ENCODE results near the gene PCDHGA2.
"Not testable (repeated sequence)": the region's sequence is repeated elsewhere in the genome, so short reads cannot be mapped to it uniquely, and the experiment has no call there.

Gene PCDHGA2

GRCh38 chr5:141346017-141346416 lies 7.5 kb downstream of the PCDHGA2 start:
- not testable (repeated sequence) for DNase-seq (ENCODE audit: low read depth in 2 of 2)

- no peak for DNase-seq (ENCODE audit: low read depth in 2 of 2)
Observed at GRCh38 chr5:141349917-141350619, 11.5 kb downstream of the PCDHGA2 start, which contains the start of gene PCDHGB1. PCDHGB1 (plus strand) TSS chr5:141350099; CDS start chr5:141350261, 162 bp downstream.

GRCh38 chr5:141351591-141351990 lies 13.0 kb downstream of the PCDHGA2 start:
- DNase-seq (ENCODE audit: low read depth in 2 of 2): no peak

- no peak for DNase-seq (ENCODE audit: low read depth in 2 of 2)
Observed at GRCh38 chr5:141354900-141355469, 16.4 kb downstream of the PCDHGA2 start, which contains the start of gene PCDHGA4. PCDHGA4 (plus strand) TSS chr5:141355021; CDS start chr5:141355108, 87 bp downstream.

- no peak for DNase-seq (ENCODE audit: low read depth in 2 of 2)
Observed at GRCh38 chr5:141355641-141356040, 17.1 kb downstream of the PCDHGA2 start.

- no peak for DNase-seq (ENCODE audit: low read depth in 2 of 2)
Observed at GRCh38 chr5:141356133-141356532, 17.6 kb downstream of the PCDHGA2 start.

- no peak for DNase-seq (ENCODE audit: low read depth in 2 of 2)
Observed at GRCh38 chr5:141356950-141357349, 18.4 kb downstream of the PCDHGA2 start.

- no peak for DNase-seq (ENCODE audit: low read depth in 2 of 2)
Observed at GRCh38 chr5:141359790-141360426, 21.3 kb downstream of the PCDHGA2 start, which contains the start of gene PCDHGB2. PCDHGB2 (plus strand) TSS chr5:141359994; CDS start chr5:141360136, 142 bp downstream.

- no peak for DNase-seq (ENCODE audit: low read depth in 2 of 2)
Observed at GRCh38 chr5:141360685-141361084, 22.1 kb downstream of the PCDHGA2 start.

GRCh38 chr5:141362719-141363118 lies 24.2 kb downstream of the PCDHGA2 start:
- no peak for DNase-seq (ENCODE audit: low read depth in 2 of 2)

GRCh38 chr5:141363952-141364660 lies 25.5 kb downstream of the PCDHGA2 start, which contains the start of gene PCDHGA5:
PCDHGA5 (plus strand) TSS chr5:141364162; CDS start chr5:141364331, 169 bp downstream.
- DNase-seq (ENCODE audit: low read depth in 2 of 2): no peak

- DNase-seq (ENCODE audit: low read depth in 2 of 2): no peak
Observed at GRCh38 chr5:141366016-141366896, 27.7 kb downstream of the PCDHGA2 start.

GRCh38 chr5:141369994-141370848 lies 31.7 kb downstream of the PCDHGA2 start, which contains the start of gene PCDHGB3:
PCDHGB3 (plus strand) TSS chr5:141370242; CDS start chr5:141370395, 153 bp downstream.
- no peak for DNase-seq (ENCODE audit: low read depth in 2 of 2)

GRCh38 chr5:141371572-141372475 lies 33.3 kb downstream of the PCDHGA2 start:
- no peak for DNase-seq (ENCODE audit: low read depth in 2 of 2)

GRCh38 chr5:141373673-141374317 lies 35.2 kb downstream of the PCDHGA2 start, which contains the start of gene PCDHGA6:
PCDHGA6 (plus strand) TSS chr5:141373891; CDS start chr5:141374084, 193 bp downstream.
- no peak for DNase-seq (ENCODE audit: low read depth in 2 of 2)

- DNase-seq (ENCODE audit: low read depth in 2 of 2): no peak
Observed at GRCh38 chr5:141374627-141375026, 36.1 kb downstream of the PCDHGA2 start.

- DNase-seq (ENCODE audit: low read depth in 2 of 2): not testable (repeated sequence)
Observed at GRCh38 chr5:141375444-141376155, 37.0 kb downstream of the PCDHGA2 start.

Data from stimulated activated CD8-positive, alpha-beta memory T cell treated with anti-CD3 and anti-CD28 coated beads, Interleukin-2, amount 100 ng/mL, for 48 hours (primary cell).